ENCODE measurements around the gene CMC2. TPM values are rescaled to one million over a fixed set of nuclear protein-coding genes. Genes with fewer than 3 reads are reported as not detected.

CMC2 gene
- total and polyA plus RNA-seq, 2 of the 13 experiments (the other 11 are each of a cell fraction or from before 2014, with no cell fraction given): 116 to 129 TPM

- TF ChIP-seq PHF20 (CRISPR knock-in tag; IDR thresholded peaks at IDR 0.05) (peak; percentile 72), ZNF367 (CRISPR knock-in tag; IDR thresholded peaks at IDR 0.05; ENCODE audit: borderline replicate concordance) (peak; percentile 72; the same call in 1 of the 2 replicates), ZBED4 (CRISPR knock-in tag; IDR thresholded peaks at IDR 0.05; ENCODE audit: borderline replicate concordance) (0 out of 2 replicates have a peak, but pooled peaks have one; percentile 15), ZNF558 (CRISPR knock-in tag; IDR thresholded peaks at IDR 0.05; ENCODE audit: borderline replicate concordance) (peak; percentile 56; the same call in 1 of the 2 replicates), E2F5 (CRISPR knock-in tag; conservative IDR thresholded peaks at IDR 0.05) (peak; percentile 98), DNMT1 (CRISPR knock-in tag; IDR thresholded peaks at IDR 0.05) (peak; percentile 84; the same call in 1 of the 2 replicates), EP300 (IDR thresholded peaks at IDR 0.05; ENCODE audit: low read depth in 2 of 2, low read length in 2 of 2) (peak in 1 of 2 experiments; percentile 4; a peak in 1 of 4 replicates), EP300 (CRISPR knock-in tag; IDR thresholded peaks at IDR 0.05; ENCODE audit: borderline replicate concordance) (no peak), ZSCAN25 (CRISPR knock-in tag; IDR thresholded peaks at IDR 0.05) (no peak; the same call in 1 of the 2 replicates), NKX3-1 (CRISPR knock-in tag; IDR thresholded peaks at IDR 0.05) (peak; percentile 75), ATM (IDR thresholded peaks at IDR 0.05; ENCODE audit: borderline replicate concordance) (no peak), YEATS4 (CRISPR knock-in tag; IDR thresholded peaks at IDR 0.05; ENCODE audit: borderline replicate concordance) (peak; percentile 55), EZH2 (conservative IDR thresholded peaks at IDR 0.05; ENCODE audit: low read depth, low read length) (no peak)
- TF ChIP-seq, protein P1, sequence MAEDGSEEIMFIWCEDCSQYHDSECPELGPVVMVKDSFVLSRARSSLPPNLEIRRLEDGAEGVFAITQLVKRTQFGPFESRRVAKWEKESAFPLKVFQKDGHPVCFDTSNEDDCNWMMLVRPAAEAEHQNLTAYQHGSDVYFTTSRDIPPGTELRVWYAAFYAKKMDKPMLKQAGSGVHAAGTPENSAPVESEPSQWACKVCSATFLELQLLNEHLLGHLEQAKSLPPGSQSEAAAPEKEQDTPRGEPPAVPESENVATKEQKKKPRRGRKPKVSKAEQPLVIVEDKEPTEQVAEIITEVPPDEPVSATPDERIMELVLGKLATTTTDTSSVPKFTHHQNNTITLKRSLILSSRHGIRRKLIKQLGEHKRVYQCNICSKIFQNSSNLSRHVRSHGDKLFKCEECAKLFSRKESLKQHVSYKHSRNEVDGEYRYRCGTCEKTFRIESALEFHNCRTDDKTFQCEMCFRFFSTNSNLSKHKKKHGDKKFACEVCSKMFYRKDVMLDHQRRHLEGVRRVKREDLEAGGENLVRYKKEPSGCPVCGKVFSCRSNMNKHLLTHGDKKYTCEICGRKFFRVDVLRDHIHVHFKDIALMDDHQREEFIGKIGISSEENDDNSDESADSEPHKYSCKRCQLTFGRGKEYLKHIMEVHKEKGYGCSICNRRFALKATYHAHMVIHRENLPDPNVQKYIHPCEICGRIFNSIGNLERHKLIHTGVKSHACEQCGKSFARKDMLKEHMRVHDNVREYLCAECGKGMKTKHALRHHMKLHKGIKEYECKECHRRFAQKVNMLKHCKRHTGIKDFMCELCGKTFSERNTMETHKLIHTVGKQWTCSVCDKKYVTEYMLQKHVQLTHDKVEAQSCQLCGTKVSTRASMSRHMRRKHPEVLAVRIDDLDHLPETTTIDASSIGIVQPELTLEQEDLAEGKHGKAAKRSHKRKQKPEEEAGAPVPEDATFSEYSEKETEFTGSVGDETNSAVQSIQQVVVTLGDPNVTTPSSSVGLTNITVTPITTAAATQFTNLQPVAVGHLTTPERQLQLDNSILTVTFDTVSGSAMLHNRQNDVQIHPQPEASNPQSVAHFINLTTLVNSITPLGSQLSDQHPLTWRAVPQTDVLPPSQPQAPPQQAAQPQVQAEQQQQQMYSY (CRISPR knock-in tag; IDR thresholded peaks at IDR 0.05): peak; percentile 71
- TF ChIP-seq, protein P2, sequence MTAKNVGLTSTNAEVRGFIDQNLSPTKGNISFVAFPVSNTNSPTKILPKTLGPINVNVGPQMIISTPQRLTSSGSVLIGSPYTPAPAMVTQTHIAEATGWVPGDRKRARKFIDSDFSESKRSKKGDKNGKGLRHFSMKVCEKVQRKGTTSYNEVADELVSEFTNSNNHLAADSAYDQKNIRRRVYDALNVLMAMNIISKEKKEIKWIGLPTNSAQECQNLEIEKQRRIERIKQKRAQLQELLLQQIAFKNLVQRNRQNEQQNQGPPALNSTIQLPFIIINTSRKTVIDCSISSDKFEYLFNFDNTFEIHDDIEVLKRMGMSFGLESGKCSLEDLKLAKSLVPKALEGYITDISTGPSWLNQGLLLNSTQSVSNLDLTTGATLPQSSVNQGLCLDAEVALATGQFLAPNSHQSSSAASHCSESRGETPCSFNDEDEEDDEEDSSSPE (CRISPR knock-in tag; IDR thresholded peaks at IDR 0.05): peak; percentile 100
Measured at GRCh38 chr16:81006813-81007695, at the start of gene CMC2, which contains the start of gene CENPN (continued).
